K562 (cell line): ENCODE data around the gene CUX1. TPM values are rescaled to one million over a fixed set of nuclear protein-coding genes. Genes with fewer than 3 reads are reported as not detected.

Experiments
- ATAC-seq: fragments of 200-7000 bp; cut with Tn5 transposase; 3 replicates; pipeline ENCODE4 v1.9.1; 2020; ENCODE audit warnings: moderate library complexity
- BruUV-seq: library from RNA; stranded (reverse); fragments of 400-500 nt; replicated peaks from 2 replicates; lab custom pipeline; 2021; lab: Mats Ljungman, UMichigan
- CTCF ChIA-PET: fragments of 300-600 bp; formaldehyde crosslinking; extraction: SDS; loops from one replicate; lab custom pipeline; 2021; ENCODE audit warnings: low intra/inter-chr PET ratio; lab: Yijun Ruan, JAX
- POLR2A ChIA-PET: fragments of 300-600, 350-650 bp; sonication (Branson Sonifier 250); formaldehyde crosslinking; extraction: SDS; loops from one replicate; lab custom pipeline; 2021; ENCODE audit warnings: antibody characterized with exemption, inconsistent platforms; lab: Yijun Ruan, JAX
- DNase-seq, 4 experiments: peaks; one replicate each; pipeline versions ENCODE4 v3.0.0 to v3.0.0-alpha.2; 2011 to 2018; ENCODE audit warnings: low spot score in 3 of 4, mixed read lengths in 3 of 4; ENCODE audit errors: extremely low read depth in 1 of 4
- FAIRE-seq: peaks from 2 replicates; lab custom pipeline; 2011; peaks lifted over from hg19 to GRCh38; lab: Jason Lieb, UNC
- H2AFZ ChIP-seq: 2 replicates; pipeline ENCODE4 v1.6.0; 2011; ENCODE audit warnings: low read depth, low read length, control low read depth, inconsistent platforms
- H3K27ac ChIP-seq: fragments of 200-600 bp; 3 replicates; pipeline ENCODE4 v1.8.0; 2011; ENCODE audit warnings: low read depth, mild to moderate bottlenecking, control low read depth, inconsistent platforms, low read length, moderate library complexity, mixed read lengths; ENCODE audit errors: extremely low read depth
- H3K27me3 ChIP-seq, 2 experiments: fragments of 300-600 bp in 1 of 2; 2 replicates in 1 of 2; 3 replicates in 1 of 2; pipeline versions ENCODE4 v1.6.0 to v1.8.0; 2011; ENCODE audit warnings: inconsistent platforms in 2 of 2, low read length in 2 of 2, mild to moderate bottlenecking in 1 of 2, mixed read lengths in 1 of 2, moderate library complexity in 1 of 2; ENCODE audit not compliant: control insufficient read depth in 2 of 2, insufficient read depth in 2 of 2
- H3K36me3 ChIP-seq: fragments of 300-600 bp; 3 replicates; pipeline ENCODE4 v1.8.0; 2011; ENCODE audit warnings: mild to moderate bottlenecking, low read length, inconsistent platforms; ENCODE audit not compliant: control insufficient read depth, insufficient read depth
- H3K4me1 ChIP-seq, 2 experiments: fragments of 200-600 bp in 1 of 2; replicated peaks in 1 of 2; 2 replicates in 1 of 2; 3 replicates in 1 of 2; pipeline versions ENCODE4 v1.5.1 to v1.8.0; 2011; ENCODE audit warnings: inconsistent platforms in 2 of 2, low read length in 2 of 2, mild to moderate bottlenecking in 1 of 2, mixed read lengths in 1 of 2, moderate library complexity in 1 of 2; ENCODE audit not compliant: control insufficient read depth in 2 of 2, insufficient read depth in 2 of 2
- H3K4me2 ChIP-seq: 2 replicates; pipeline ENCODE4 v1.6.1; 2011; ENCODE audit warnings: low read length, control low read depth, inconsistent platforms, mixed read lengths; ENCODE audit not compliant: insufficient read depth
- H3K4me3 ChIP-seq: fragments of 200-600 bp; sonication (generic), shearing (Covaris generic); 2 replicates; pipeline ENCODE4 v1.5.1; 2016; ENCODE audit warnings: control low read depth, inconsistent platforms
- H3K79me2 ChIP-seq: fragments of 200-600 bp; 3 replicates; pipeline ENCODE4 v1.8.0; 2011; ENCODE audit warnings: low read length, inconsistent platforms; ENCODE audit not compliant: control insufficient read depth, insufficient read depth
- H3K9ac ChIP-seq, 2 experiments: 2 replicates each; pipeline versions ENCODE4 v1.6.0 to v1.6.1; 2011; ENCODE audit warnings: low read depth in 2 of 2, low read length in 2 of 2, control low read depth in 1 of 2, inconsistent platforms in 1 of 2, mild to moderate bottlenecking in 1 of 2, mixed read lengths in 1 of 2; ENCODE audit not compliant: insufficient read depth in 1 of 2
- H3K9me1 ChIP-seq: one replicate; pipeline ENCODE4 v1.6.0; 2011; ENCODE audit warnings: inconsistent platforms, mild to moderate bottlenecking, low read length, moderate library complexity; ENCODE audit not compliant: control insufficient read depth, insufficient read depth
- H3K9me3 ChIP-seq: replicated peaks from 2 replicates; pipeline ENCODE4 v1.5.1; 2011; ENCODE audit warnings: low read depth, low read length, inconsistent platforms; ENCODE audit not compliant: control insufficient read depth, insufficient read depth
- H4K20me1 ChIP-seq: replicated peaks from 2 replicates; pipeline ENCODE4 v1.6.1; 2011; ENCODE audit warnings: low read length, inconsistent platforms, mixed read lengths; ENCODE audit not compliant: control insufficient read depth, insufficient read depth
- ATF7 ChIP-seq: fragments of 450-650 bp; IDR thresholded peaks from 2 replicates; pipeline ENCODE4 v1.7.1; 2014; ENCODE audit warnings: mild to moderate bottlenecking, moderate library complexity
- EHMT2 ChIP-seq: fragments of 450-650 bp; IDR thresholded peaks from 2 replicates; pipeline ENCODE4 v1.6.1; 2018; ENCODE audit warnings: antibody characterized with exemption
- ELF1 ChIP-seq: fragments of 200-800 bp; sonication (Bioruptor generic); IDR thresholded peaks from 2 replicates; pipeline ENCODE4 v1.6.1; 2016; ENCODE audit warnings: missing genetic modification characterization, missing compliant biosample characterization
- HCFC1 ChIP-seq: IDR thresholded peaks from 2 replicates; pipeline ENCODE4 v1.6.1; 2012; ENCODE audit warnings: low read depth, low read length, improper control_type of control experiment
- KDM5B ChIP-seq: fragments of 200-600 bp; sonication (generic); IDR thresholded peaks from 2 replicates; pipeline ENCODE4 v1.6.1; 2012; ENCODE audit warnings: low read depth, mild to moderate bottlenecking, moderate library complexity, low read length, control low read depth, inconsistent platforms; ENCODE audit not compliant: insufficient replicate concordance
- KLF13 ChIP-seq: fragments of 450-650 bp; IDR thresholded peaks from 2 replicates; pipeline ENCODE4 v1.6.1; 2016; ENCODE audit warnings: missing genetic modification characterization, low read depth, mild to moderate bottlenecking, missing compliant biosample characterization, moderate library complexity, borderline replicate concordance
- NFIC ChIP-seq: fragments of 450-650 bp; IDR thresholded peaks from 2 replicates; pipeline ENCODE4 v1.6.1; 2017; ENCODE audit warnings: mild to moderate bottlenecking, inconsistent platforms
- PRPF4 ChIP-seq: fragments of 200-400 bp; formaldehyde crosslinking; IDR thresholded peaks from one replicate; pipeline ENCODE4 v1.6.1; 2017; ENCODE audit warnings: low read length, low read depth, mild to moderate bottlenecking; ENCODE audit not compliant: insufficient read depth, poor library complexity, severe bottlenecking
- ZNF584 ChIP-seq: fragments of 200-800 bp; sonication (Bioruptor generic); IDR thresholded peaks from 2 replicates; pipeline ENCODE4 v1.6.1; 2016; ENCODE audit warnings: low read depth, mild to moderate bottlenecking, missing genetic modification characterization, missing compliant biosample characterization
- WGBS: fragments of 100-300 bp; shearing (Covaris generic); methylation state at CpG from one replicate; pipeline ENCODE4 v1.1.6; 2016; ENCODE audit warnings: low coverage, mixed read lengths; ENCODE audit not compliant: insufficient coverage; ENCODE audit errors: missing lambda C conversion rate; 5-methylcytosine and 5-hydroxymethylcytosine counted together
- in situ Hi-C: fragments of 300-500 bp; cut with MboI; formaldehyde crosslinking; loops from 4 replicates; pipeline ENCODE4 v1.15.0; 2018; ENCODE audit warnings: inconsistent platforms, mixed read lengths
- intact Hi-C: fragments of 100-400 bp; cut with micrococcal nuclease; formaldehyde crosslinking; loops from 2 replicates; pipeline ENCODE4 v1.14.2; 2022
- polyA plus RNA-seq, 8 experiments: library from polyadenylated mRNA; depleted of rRNA in 4 of 8; stranded (reverse) in 5 of 8; unstranded in 3 of 8; fragments of >200 nt; fragmentation: Nextera tagmentation in 2 of 8; fragmentation: Illumina TruSeq in 1 of 8; extraction: Ambion mirVana in 2 of 8; extraction: Trizol in 1 of 8; gene quantifications; 2 replicates each; pipeline versions ENCODE4 v1.2.1 to v1.2.3, GENCODE V29; 2011 to 2014; ENCODE audit warnings: inconsistent platforms in 1 of 8, missing spikeins in 1 of 8
- total RNA-seq, 7 experiments: library from RNA; depleted of rRNA in 6 of 7; stranded (reverse); fragments of >200 nt in 6 of 7; fragmentation: Illumina TruSeq in 2 of 7; extraction: Trizol in 2 of 7; gene quantifications; 2 replicates each; pipeline versions ENCODE4 v1.2.1 to v1.2.3, GENCODE V29; 2011 to 2021; ENCODE audit warnings: low replicate concordance in 1 of 7
- TF ChIP-seq, protein P1 (sequence below): fragments of 250-450 bp; sonication (Bioruptor Pico); IDR thresholded peaks from 2 replicates; pipeline ENCODE4 v1.9.0; 2021; ENCODE audit warnings: mild to moderate bottlenecking, inconsistent platforms
- TF ChIP-seq, protein P2 (sequence below): sonication (generic); formaldehyde crosslinking; IDR thresholded peaks from 2 replicates; pipeline ENCODE4 v1.8.1; 2023; ENCODE audit warnings: mild to moderate bottlenecking, missing genetic modification reagents
- TF ChIP-seq, protein P3 (sequence below): fragments of 450-650 bp; IDR thresholded peaks from 2 replicates; pipeline ENCODE4 v1.6.1; 2016
- TF ChIP-seq, protein P4 (sequence below): sonication (generic); formaldehyde crosslinking; IDR thresholded peaks from 2 replicates; pipeline ENCODE4 v1.8.1; 2023; ENCODE audit warnings: mild to moderate bottlenecking, missing genetic modification reagents
- TF ChIP-seq, protein P5 (sequence below): fragments of 250-450 bp; sonication (Bioruptor Pico); IDR thresholded peaks from 2 replicates; pipeline ENCODE4 v1.8.0; 2021; ENCODE audit warnings: moderate library complexity, mild to moderate bottlenecking, inconsistent platforms

The CUX1 gene
- total and polyA plus RNA-seq, 9 of the 15 experiments (the other 6 are each of a cell fraction or from before 2014, with no cell fraction given): 3.6 to 55.3 (median 25.2) TPM

DNA sequence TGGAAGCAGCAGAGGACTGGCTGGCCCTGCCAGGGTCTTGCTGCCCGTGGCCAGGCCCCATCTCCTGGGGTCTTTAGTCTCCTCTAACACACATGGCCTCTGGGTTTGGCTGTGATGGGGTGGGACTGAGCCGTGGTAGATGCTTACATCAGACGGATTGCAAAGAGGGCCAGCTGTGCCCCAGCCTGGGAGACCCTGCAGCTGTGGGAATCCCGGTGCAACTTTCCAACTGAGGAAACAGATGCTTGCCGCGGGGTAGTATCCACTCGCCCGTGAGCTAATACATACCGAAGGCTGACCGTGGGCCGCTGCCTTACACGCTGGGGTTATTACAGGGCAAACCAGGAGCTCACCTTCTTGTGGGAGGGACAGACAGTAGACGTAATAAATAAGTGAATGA, 445.1 kb downstream of the CUX1 start:
- Histone ChIP-seq H3K36me3 (no peaks in the 10 kb centered on the region), H3K79me2 (no peaks in the 10 kb centered on the region), H3K4me3 (no peak overlapping the region), H3K9ac (no peak overlapping the region), H3K4me1 (peaks cover 9 to 33% of the 10 kb centered on the region in 2 experiments), H3K27ac (no peak overlapping the region), H2AFZ (no peak overlapping the region), H3K9me3 (no peaks in the 10 kb centered on the region), H3K4me2 (no peak overlapping the region), H3K27me3 (peaks cover 0 to 7% of the 10 kb centered on the region in 2 experiments; a peak in 2 of 5 replicates), H3K9me1 (no peaks in the 10 kb centered on the region), H4K20me1 (no peaks in the 10 kb centered on the region)
- intact Hi-C loops (no loop called here), in situ Hi-C loops (no loop called here)
- DNase-seq (no peak), ATAC-seq (no peak), FAIRE-seq (no peak)
- WGBS: 70% methylated on average over 13 of the region's 13 CpGs
- ChIA-PET CTCF (no interaction called here), POLR2A (no interaction called here)
- BruUV-seq: no TSS peak
- TF ChIP-seq KDM5B: no peak
- TF ChIP-seq, protein P1, sequence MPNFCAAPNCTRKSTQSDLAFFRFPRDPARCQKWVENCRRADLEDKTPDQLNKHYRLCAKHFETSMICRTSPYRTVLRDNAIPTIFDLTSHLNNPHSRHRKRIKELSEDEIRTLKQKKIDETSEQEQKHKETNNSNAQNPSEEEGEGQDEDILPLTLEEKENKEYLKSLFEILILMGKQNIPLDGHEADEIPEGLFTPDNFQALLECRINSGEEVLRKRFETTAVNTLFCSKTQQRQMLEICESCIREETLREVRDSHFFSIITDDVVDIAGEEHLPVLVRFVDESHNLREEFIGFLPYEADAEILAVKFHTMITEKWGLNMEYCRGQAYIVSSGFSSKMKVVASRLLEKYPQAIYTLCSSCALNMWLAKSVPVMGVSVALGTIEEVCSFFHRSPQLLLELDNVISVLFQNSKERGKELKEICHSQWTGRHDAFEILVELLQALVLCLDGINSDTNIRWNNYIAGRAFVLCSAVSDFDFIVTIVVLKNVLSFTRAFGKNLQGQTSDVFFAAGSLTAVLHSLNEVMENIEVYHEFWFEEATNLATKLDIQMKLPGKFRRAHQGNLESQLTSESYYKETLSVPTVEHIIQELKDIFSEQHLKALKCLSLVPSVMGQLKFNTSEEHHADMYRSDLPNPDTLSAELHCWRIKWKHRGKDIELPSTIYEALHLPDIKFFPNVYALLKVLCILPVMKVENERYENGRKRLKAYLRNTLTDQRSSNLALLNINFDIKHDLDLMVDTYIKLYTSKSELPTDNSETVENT (CRISPR knock-in tag): no peak
- TF ChIP-seq HCFC1: no peak
- TF ChIP-seq, protein P2, sequence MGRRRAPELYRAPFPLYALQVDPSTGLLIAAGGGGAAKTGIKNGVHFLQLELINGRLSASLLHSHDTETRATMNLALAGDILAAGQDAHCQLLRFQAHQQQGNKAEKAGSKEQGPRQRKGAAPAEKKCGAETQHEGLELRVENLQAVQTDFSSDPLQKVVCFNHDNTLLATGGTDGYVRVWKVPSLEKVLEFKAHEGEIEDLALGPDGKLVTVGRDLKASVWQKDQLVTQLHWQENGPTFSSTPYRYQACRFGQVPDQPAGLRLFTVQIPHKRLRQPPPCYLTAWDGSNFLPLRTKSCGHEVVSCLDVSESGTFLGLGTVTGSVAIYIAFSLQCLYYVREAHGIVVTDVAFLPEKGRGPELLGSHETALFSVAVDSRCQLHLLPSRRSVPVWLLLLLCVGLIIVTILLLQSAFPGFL (CRISPR knock-in tag): no peak
- TF ChIP-seq, protein P3, sequence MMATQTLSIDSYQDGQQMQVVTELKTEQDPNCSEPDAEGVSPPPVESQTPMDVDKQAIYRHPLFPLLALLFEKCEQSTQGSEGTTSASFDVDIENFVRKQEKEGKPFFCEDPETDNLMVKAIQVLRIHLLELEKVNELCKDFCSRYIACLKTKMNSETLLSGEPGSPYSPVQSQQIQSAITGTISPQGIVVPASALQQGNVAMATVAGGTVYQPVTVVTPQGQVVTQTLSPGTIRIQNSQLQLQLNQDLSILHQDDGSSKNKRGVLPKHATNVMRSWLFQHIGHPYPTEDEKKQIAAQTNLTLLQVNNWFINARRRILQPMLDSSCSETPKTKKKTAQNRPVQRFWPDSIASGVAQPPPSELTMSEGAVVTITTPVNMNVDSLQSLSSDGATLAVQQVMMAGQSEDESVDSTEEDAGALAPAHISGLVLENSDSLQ: no peak
- TF ChIP-seq, protein P4, sequence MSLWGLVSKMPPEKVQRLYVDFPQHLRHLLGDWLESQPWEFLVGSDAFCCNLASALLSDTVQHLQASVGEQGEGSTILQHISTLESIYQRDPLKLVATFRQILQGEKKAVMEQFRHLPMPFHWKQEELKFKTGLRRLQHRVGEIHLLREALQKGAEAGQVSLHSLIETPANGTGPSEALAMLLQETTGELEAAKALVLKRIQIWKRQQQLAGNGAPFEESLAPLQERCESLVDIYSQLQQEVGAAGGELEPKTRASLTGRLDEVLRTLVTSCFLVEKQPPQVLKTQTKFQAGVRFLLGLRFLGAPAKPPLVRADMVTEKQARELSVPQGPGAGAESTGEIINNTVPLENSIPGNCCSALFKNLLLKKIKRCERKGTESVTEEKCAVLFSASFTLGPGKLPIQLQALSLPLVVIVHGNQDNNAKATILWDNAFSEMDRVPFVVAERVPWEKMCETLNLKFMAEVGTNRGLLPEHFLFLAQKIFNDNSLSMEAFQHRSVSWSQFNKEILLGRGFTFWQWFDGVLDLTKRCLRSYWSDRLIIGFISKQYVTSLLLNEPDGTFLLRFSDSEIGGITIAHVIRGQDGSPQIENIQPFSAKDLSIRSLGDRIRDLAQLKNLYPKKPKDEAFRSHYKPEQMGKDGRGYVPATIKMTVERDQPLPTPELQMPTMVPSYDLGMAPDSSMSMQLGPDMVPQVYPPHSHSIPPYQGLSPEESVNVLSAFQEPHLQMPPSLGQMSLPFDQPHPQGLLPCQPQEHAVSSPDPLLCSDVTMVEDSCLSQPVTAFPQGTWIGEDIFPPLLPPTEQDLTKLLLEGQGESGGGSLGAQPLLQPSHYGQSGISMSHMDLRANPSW (CRISPR knock-in tag): no peak
- TF ChIP-seq EHMT2: no peak
- TF ChIP-seq, protein P5, sequence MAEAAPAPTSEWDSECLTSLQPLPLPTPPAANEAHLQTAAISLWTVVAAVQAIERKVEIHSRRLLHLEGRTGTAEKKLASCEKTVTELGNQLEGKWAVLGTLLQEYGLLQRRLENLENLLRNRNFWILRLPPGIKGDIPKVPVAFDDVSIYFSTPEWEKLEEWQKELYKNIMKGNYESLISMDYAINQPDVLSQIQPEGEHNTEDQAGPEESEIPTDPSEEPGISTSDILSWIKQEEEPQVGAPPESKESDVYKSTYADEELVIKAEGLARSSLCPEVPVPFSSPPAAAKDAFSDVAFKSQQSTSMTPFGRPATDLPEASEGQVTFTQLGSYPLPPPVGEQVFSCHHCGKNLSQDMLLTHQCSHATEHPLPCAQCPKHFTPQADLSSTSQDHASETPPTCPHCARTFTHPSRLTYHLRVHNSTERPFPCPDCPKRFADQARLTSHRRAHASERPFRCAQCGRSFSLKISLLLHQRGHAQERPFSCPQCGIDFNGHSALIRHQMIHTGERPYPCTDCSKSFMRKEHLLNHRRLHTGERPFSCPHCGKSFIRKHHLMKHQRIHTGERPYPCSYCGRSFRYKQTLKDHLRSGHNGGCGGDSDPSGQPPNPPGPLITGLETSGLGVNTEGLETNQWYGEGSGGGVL (CRISPR knock-in tag): no peak
- no peak for TF ChIP-seq ATF7
- no peak for TF ChIP-seq ZNF584
- no peak for TF ChIP-seq ELF1
- TF ChIP-seq KLF13: no peak
- no peak for TF ChIP-seq PRPF4
- TF ChIP-seq NFIC: no peak
